ENCODE measurements around the gene CENATAC.
"Not testable (repeated sequence)": the region's sequence is repeated elsewhere in the genome, so short reads cannot be mapped to it uniquely, and the experiment has no call there.

GRCh38 chr11:119039471-119039870, 41.5 kb downstream of the CENATAC start:
- TF ChIP-seq CTCF, POLR2A, EP300 (IDR thresholded peaks at IDR 0.05): not testable (repeated sequence)

All from tibial nerve (tissue), 4 donors.